HG03442 (cell line): ENCODE results near the gene YIPF5.

Source experiments
- ATAC-seq: cut with Tn5 transposase; IDR thresholded peaks from one replicate; pipeline ENCODE4 v1.9.1; 2021; ENCODE audit warnings: mild to moderate bottlenecking, moderate library complexity; ENCODE audit not compliant: unreplicated experiment

YIPF5 gene

GRCh38 chr5:144128844-144129243, 41.6 kb downstream of the YIPF5 start:
- no peak for ATAC-seq

- ATAC-seq: no peak
Observed at GRCh38 chr5:144126707-144127106, 43.8 kb downstream of the YIPF5 start.

DNA sequence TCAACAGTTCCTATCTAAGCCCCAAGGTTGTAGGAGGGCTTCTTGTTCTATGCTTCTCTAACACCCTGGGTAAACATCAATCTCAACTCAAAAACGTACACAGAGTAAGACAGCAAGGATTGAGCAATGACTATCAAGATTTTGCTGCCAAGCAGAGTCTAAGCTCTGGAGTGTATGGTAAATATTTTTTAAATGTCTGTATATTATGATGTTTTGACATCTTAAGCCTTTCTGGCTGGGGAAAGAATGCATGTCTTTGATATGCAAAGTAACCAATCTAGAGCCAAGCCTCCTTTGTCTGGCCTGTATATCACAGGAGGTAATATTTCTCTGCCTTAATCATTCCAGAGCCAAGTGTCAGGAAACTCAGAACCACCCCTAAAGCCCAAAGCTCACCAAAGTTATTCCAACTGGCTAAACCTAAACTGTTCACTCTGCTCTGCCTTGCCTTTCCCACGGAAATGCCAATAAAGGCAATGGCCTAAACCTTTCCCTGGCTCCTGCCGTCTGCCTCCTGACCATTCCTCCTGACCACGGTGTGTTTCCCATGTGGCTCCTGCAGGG, 45.2 kb downstream of the YIPF5 start:
- no peak for ATAC-seq

GRCh38 chr5:144122641-144123040, 47.8 kb downstream of the YIPF5 start:
- no peak for ATAC-seq

GRCh38 chr5:144122081-144122480, 48.4 kb downstream of the YIPF5 start:
- no peak for ATAC-seq

- ATAC-seq: no peak
Observed at GRCh38 chr5:144121577-144121976, 48.9 kb downstream of the YIPF5 start.

GRCh38 chr5:144120661-144121180, 49.7 kb downstream of the YIPF5 start:
- no peak for ATAC-seq

DNA sequence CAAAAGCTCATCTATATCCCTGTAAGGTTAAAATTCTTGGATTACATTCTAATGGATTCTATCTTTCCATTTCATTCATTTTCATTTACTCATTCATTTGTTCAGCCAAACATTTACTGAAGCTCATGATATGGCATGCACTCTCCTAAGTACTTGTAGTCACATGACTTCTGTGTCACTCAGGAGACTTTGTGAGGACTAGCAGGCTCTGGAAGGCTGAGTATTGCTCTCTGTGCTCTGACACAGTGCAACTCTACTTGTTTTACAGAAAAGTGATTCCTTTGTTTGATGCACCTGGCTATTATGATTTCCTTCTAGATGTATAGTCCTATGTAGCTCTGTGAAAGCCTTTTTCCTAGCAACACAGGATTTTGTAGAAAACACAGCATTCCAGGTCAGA, 53.0 kb downstream of the YIPF5 start:
- no peak for ATAC-seq

DNA sequence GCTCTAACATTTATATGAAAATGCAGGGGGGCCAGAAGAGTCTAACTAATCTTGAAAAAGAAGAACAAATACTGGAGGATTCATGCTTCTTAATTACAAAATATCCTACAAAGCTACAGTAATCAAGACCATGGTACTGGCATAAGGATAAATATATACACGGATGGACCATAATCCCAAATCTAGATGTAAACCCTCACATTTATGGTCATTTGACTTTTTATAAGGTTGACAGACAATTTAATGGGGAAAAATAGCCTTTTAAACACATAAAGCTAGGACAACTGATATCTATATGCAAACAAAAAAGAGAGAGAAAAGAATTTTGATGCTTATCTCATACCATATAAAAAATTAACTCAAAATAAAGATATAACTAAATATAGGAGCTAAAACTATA, 55.9 kb downstream of the YIPF5 start:
- no peak for ATAC-seq
